K562 (cell line): Measurements from ENCODE around the gene ANKRD13D. TPM values are rescaled to one million over a fixed set of nuclear protein-coding genes. Genes with fewer than 3 reads are reported as not detected.

ENCODE experiments used
- BACH1 ChIP-seq: fragments of 200-800 bp; sonication (Bioruptor generic); IDR thresholded peaks from 2 replicates; pipeline ENCODE4 v1.6.1; 2016; ENCODE audit warnings: missing genetic modification characterization, missing compliant biosample characterization
- DMBX1 ChIP-seq: fragments of 250-450 bp; sonication (Bioruptor Pico); IDR thresholded peaks from 2 replicates; pipeline ENCODE4 v1.8.0; 2022; ENCODE audit warnings: inconsistent platforms, mild to moderate bottlenecking, moderate library complexity, borderline replicate concordance
- HDAC2 ChIP-seq: fragments of 450-650 bp; IDR thresholded peaks from 2 replicates; pipeline ENCODE4 v1.6.1; 2016; ENCODE audit warnings: mild to moderate bottlenecking
- HEY1 ChIP-seq: fragments of 250-450 bp; sonication (Bioruptor Pico); IDR thresholded peaks from 2 replicates; pipeline ENCODE4 v1.5.0; 2020; ENCODE audit warnings: mild to moderate bottlenecking, moderate library complexity, borderline replicate concordance
- MEF2D ChIP-seq: conservative IDR thresholded peaks from 2 replicates; pipeline ENCODE4 v1.6.1; 2016; ENCODE audit warnings: low read depth, missing genetic modification characterization, missing compliant biosample characterization
- MTA2 ChIP-seq: fragments of 450-650 bp; IDR thresholded peaks from 2 replicates; pipeline ENCODE4 v1.6.1; 2016; ENCODE audit warnings: low read depth
- MXI1 ChIP-seq: IDR thresholded peaks from 2 replicates; pipeline ENCODE4 v1.6.1; 2011; ENCODE audit warnings: low read depth, mild to moderate bottlenecking, improper control_type of control experiment, low read length
- NFIC ChIP-seq: fragments of 450-650 bp; IDR thresholded peaks from 2 replicates; pipeline ENCODE4 v1.6.1; 2017; ENCODE audit warnings: mild to moderate bottlenecking, inconsistent platforms
- SMARCC2 ChIP-seq: fragments of 450-650 bp; IDR thresholded peaks from 2 replicates; pipeline ENCODE4 v1.6.1; 2017; ENCODE audit warnings: antibody characterized with exemption, moderate library complexity, mild to moderate bottlenecking, low read depth
- ZNF354B ChIP-seq: fragments of 250-450 bp; sonication (Bioruptor Pico); IDR thresholded peaks from 2 replicates; pipeline ENCODE4 v1.4.0; 2020
- ZNF583 ChIP-seq: fragments of 250-450 bp; sonication (Bioruptor Pico); IDR thresholded peaks from 2 replicates; pipeline ENCODE4 v1.4.0; 2020
- ZNF668 ChIP-seq: fragments of 250-450 bp; sonication (Bioruptor Pico); IDR thresholded peaks from 2 replicates; pipeline ENCODE4 v1.8.0; 2022; ENCODE audit warnings: mild to moderate bottlenecking, inconsistent platforms
- ZNF75A ChIP-seq: fragments of 450-650 bp; formaldehyde crosslinking; IDR thresholded peaks from 2 replicates; pipeline ENCODE4 v1.4.0; 2020; ENCODE audit warnings: mild to moderate bottlenecking
- ZNF766 ChIP-seq: fragments of 200-800 bp; sonication (Bioruptor generic); conservative IDR thresholded peaks from 2 replicates; pipeline ENCODE4 v1.6.1; 2016; ENCODE audit warnings: missing genetic modification characterization, missing compliant biosample characterization
- polyA plus RNA-seq, 8 experiments: library from polyadenylated mRNA; depleted of rRNA in 4 of 8; stranded (reverse) in 5 of 8; unstranded in 3 of 8; fragments of >200 nt; fragmentation: Nextera tagmentation in 2 of 8; fragmentation: Illumina TruSeq in 1 of 8; extraction: Ambion mirVana in 2 of 8; extraction: Trizol in 1 of 8; gene quantifications; 2 replicates each; pipeline versions ENCODE4 v1.2.1 to v1.2.3, GENCODE V29; 2011 to 2014; ENCODE audit warnings: inconsistent platforms in 1 of 8, missing spikeins in 1 of 8
- total RNA-seq, 7 experiments: library from RNA; depleted of rRNA in 6 of 7; stranded (reverse); fragments of >200 nt in 6 of 7; fragmentation: Illumina TruSeq in 2 of 7; extraction: Trizol in 2 of 7; gene quantifications; 2 replicates each; pipeline versions ENCODE4 v1.2.1 to v1.2.3, GENCODE V29; 2011 to 2021; ENCODE audit warnings: low replicate concordance in 1 of 7
- TF ChIP-seq, protein P1 (sequence below): fragments of 450-650 bp; IDR thresholded peaks from 2 replicates; pipeline ENCODE4 v1.6.1; 2014; ENCODE audit warnings: low read depth, mild to moderate bottlenecking, moderate library complexity, borderline replicate concordance
- TF ChIP-seq, protein P2 (sequence below), 2 experiments: fragments of 450-650 bp; IDR thresholded peaks; 2 replicates each; pipeline ENCODE4 v1.6.1; 2018; ENCODE audit warnings: mild to moderate bottlenecking in 2 of 2, low read depth in 1 of 2; ENCODE audit not compliant: partially characterized antibody in 2 of 2
- TF ChIP-seq, protein P3 (sequence below): sonication (generic); formaldehyde crosslinking; IDR thresholded peaks from 2 replicates; pipeline ENCODE4 v1.4.0; 2020; ENCODE audit warnings: mild to moderate bottlenecking, missing genetic modification reagents
- TF ChIP-seq, protein P4 (sequence below), 2 experiments: fragments of 450-650 bp; conservative IDR thresholded peaks; 2 replicates each; pipeline ENCODE4 v1.6.1; 2017; ENCODE audit warnings: mild to moderate bottlenecking in 2 of 2, moderate library complexity in 2 of 2

Gene ANKRD13D
- total and polyA plus RNA-seq, 9 of the 15 experiments (the other 6 are each of a cell fraction or from before 2014, with no cell fraction given), result 0.94 to 40.9 (median 22.4) TPM

DNA sequence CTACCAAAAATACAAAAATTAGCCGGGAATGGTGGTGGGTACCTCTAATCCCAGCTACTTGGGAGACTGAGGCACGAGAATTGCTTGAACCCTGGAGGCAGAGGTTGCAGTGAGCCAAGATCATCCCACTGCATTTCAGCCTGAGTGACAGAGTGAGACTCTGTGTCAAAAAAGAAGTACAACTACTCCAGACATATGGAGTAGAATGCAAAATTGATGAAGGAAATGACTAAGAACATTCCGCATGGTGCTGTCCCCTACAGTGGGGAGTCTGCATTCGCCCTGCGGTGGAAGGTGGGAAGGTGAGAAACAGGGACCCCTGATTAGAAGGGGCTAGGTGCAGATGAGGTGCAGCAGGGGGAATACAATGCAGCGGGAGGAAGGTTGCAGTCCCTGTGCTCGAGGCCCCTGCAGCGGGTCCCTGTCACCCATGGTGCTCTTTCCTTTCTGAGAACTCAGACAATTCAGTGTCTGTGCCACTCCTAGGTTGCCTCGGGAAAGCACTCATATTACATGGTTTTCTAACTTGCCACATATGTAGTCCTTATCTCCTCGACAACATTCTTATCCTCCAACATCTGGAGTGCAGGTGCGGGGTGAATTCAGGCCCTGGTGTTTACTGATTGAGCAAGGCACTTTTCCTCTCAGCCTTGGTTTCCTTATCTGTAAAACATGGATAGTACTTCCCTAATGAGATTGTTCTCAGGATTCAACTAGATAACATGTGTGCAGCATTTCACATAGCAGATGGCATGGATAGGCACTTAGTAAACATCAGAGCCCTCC lies 59.1 kb downstream of the ANKRD13D start (continued):
- TF ChIP-seq SMARCC2, result peak; percentile 73; the same call in 1 of the 2 replicates
- peak; percentile 95 for TF ChIP-seq DMBX1
- peak; percentile 40; the same call in 1 of the 2 replicates for TF ChIP-seq ZNF354B
- peak; percentile 12; the same call in 1 of the 2 replicates for TF ChIP-seq ZNF75A (CRISPR knock-in tag)
- TF ChIP-seq MEF2D (tag), result peak; percentile 69
- TF ChIP-seq ZNF668, result peak; percentile 77; the same call in 1 of the 2 replicates
- peak; percentile 92 for TF ChIP-seq NFIC
- TF ChIP-seq, protein P1, sequence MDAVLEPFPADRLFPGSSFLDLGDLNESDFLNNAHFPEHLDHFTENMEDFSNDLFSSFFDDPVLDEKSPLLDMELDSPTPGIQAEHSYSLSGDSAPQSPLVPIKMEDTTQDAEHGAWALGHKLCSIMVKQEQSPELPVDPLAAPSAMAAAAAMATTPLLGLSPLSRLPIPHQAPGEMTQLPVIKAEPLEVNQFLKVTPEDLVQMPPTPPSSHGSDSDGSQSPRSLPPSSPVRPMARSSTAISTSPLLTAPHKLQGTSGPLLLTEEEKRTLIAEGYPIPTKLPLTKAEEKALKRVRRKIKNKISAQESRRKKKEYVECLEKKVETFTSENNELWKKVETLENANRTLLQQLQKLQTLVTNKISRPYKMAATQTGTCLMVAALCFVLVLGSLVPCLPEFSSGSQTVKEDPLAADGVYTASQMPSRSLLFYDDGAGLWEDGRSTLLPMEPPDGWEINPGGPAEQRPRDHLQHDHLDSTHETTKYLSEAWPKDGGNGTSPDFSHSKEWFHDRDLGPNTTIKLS, result peak; percentile 64; the same call in 1 of the 2 replicates
- TF ChIP-seq BACH1 (tag), result 0 out of 2 replicates have a peak, but pooled peaks have one; percentile 34
- TF ChIP-seq HDAC2, result peak; percentile 90
- TF ChIP-seq, protein P2, sequence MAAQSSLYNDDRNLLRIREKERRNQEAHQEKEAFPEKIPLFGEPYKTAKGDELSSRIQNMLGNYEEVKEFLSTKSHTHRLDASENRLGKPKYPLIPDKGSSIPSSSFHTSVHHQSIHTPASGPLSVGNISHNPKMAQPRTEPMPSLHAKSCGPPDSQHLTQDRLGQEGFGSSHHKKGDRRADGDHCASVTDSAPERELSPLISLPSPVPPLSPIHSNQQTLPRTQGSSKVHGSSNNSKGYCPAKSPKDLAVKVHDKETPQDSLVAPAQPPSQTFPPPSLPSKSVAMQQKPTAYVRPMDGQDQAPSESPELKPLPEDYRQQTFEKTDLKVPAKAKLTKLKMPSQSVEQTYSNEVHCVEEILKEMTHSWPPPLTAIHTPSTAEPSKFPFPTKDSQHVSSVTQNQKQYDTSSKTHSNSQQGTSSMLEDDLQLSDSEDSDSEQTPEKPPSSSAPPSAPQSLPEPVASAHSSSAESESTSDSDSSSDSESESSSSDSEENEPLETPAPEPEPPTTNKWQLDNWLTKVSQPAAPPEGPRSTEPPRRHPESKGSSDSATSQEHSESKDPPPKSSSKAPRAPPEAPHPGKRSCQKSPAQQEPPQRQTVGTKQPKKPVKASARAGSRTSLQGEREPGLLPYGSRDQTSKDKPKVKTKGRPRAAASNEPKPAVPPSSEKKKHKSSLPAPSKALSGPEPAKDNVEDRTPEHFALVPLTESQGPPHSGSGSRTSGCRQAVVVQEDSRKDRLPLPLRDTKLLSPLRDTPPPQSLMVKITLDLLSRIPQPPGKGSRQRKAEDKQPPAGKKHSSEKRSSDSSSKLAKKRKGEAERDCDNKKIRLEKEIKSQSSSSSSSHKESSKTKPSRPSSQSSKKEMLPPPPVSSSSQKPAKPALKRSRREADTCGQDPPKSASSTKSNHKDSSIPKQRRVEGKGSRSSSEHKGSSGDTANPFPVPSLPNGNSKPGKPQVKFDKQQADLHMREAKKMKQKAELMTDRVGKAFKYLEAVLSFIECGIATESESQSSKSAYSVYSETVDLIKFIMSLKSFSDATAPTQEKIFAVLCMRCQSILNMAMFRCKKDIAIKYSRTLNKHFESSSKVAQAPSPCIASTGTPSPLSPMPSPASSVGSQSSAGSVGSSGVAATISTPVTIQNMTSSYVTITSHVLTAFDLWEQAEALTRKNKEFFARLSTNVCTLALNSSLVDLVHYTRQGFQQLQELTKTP (IDR thresholded peaks at IDR 0.05; ENCODE audit: low read depth in 1 of 2, partially characterized antibody in 2 of 2), result peak in 1 of 2 experiments; percentile 88
- TF ChIP-seq, protein P3, sequence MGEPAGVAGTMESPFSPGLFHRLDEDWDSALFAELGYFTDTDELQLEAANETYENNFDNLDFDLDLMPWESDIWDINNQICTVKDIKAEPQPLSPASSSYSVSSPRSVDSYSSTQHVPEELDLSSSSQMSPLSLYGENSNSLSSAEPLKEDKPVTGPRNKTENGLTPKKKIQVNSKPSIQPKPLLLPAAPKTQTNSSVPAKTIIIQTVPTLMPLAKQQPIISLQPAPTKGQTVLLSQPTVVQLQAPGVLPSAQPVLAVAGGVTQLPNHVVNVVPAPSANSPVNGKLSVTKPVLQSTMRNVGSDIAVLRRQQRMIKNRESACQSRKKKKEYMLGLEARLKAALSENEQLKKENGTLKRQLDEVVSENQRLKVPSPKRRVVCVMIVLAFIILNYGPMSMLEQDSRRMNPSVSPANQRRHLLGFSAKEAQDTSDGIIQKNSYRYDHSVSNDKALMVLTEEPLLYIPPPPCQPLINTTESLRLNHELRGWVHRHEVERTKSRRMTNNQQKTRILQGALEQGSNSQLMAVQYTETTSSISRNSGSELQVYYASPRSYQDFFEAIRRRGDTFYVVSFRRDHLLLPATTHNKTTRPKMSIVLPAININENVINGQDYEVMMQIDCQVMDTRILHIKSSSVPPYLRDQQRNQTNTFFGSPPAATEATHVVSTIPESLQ, result no peak
- TF ChIP-seq, protein P4, sequence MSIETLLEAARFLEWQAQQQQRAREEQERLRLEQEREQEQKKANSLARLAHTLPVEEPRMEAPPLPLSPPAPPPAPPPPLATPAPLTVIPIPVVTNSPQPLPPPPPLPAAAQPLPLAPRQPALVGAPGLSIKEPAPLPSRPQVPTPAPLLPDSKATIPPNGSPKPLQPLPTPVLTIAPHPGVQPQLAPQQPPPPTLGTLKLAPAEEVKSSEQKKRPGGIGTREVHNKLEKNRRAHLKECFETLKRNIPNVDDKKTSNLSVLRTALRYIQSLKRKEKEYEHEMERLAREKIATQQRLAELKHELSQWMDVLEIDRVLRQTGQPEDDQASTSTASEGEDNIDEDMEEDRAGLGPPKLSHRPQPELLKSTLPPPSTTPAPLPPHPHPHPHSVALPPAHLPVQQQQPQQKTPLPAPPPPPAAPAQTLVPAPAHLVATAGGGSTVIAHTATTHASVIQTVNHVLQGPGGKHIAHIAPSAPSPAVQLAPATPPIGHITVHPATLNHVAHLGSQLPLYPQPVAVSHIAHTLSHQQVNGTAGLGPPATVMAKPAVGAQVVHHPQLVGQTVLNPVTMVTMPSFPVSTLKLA (conservative IDR thresholded peaks at IDR 0.05), result peak in 1 of 2 experiments; percentile 64; a peak in 2 of 4 replicates
- TF ChIP-seq MXI1, result peak; percentile 68; the same call in 1 of the 2 replicates
- TF ChIP-seq MTA2, result peak; percentile 97
- peak; percentile 97 for TF ChIP-seq ZNF766 (CRISPR knock-in tag)
- peak; percentile 82; the same call in 1 of the 2 replicates for TF ChIP-seq ZNF583
- peak; percentile 90; the same call in 1 of the 2 replicates for TF ChIP-seq HEY1
